HG03064 (cell line): Measurements from ENCODE around the gene PIP4K2A.

Experiments used
- ATAC-seq: cut with Tn5 transposase; IDR thresholded peaks from one replicate; pipeline ENCODE4 v1.9.1; 2021; ENCODE audit warnings: low read depth; ENCODE audit not compliant: unreplicated experiment

Gene PIP4K2A

DNA sequence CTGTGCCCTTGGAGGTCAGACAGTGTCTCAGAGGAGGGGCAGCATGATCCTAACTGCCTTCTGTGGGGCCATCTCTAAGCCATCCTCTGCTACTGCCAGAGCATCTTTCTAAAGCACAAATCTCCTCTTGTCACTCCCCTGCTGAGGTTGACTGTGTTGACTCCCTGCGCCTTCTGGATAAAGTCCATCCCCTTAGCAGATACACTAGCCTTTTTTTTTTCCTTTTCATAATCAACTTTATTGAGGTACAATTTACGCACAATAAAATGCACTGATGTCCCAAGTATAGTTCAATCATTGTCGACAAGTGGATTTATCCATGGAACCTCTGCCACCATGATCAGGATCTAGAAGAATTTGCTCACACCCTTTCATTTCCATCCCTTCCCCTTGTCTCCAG, 219.0 kb downstream of the PIP4K2A start:
- ATAC-seq = no peak

DNA sequence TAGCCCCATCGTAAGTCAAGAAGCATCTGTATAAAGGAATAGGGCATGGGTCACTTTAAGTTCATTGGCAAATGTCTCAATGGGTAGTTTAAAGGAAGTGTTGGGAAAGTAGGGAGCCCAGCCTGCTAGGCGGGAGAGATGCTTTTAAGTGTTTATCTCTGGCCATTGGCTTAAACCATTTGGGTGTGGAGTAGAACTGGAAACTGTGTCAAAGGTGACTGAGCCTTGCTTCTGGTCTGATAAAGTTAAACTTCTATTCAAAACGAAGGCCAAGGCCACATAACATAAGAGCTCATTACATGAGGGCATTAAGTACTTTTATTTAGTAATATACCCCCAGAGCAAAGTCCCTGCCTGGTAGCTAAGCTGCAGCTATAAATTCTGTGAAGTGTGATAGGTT, 220.4 kb downstream of the PIP4K2A start:
- ATAC-seq = no peak

DNA sequence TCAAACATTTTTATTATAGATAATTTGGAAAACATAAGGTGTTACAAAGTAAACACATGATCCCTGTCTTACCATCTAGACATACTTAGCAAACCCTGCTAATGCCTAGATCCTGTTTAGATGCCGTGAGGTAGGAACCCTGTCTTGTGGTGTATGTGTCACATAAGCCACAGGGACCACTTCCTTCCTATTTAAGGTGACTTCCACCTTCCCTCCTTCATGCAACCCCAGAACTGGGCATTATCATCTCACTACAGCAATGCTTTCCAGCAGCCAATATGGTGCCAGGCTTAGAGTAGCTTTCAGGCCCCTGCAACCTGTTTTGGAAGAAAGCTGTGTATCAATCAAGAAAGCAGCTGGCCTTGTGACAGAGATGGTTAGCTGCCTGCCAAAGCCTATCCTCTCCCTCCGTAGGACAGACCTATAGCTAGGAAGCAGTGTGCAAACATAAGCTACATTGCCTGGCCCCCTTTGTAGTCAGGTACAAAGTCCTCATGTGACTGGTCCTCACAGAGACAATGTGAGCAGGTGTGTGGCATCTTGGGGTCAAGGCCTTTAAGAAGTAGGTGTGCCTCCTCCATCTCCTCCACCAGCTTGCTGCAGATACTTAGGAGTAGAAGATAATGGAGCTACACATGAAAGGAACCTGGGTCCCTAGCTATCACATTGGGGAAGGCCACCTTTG, 222.3 kb downstream of the PIP4K2A start:
- ATAC-seq = no peak

DNA sequence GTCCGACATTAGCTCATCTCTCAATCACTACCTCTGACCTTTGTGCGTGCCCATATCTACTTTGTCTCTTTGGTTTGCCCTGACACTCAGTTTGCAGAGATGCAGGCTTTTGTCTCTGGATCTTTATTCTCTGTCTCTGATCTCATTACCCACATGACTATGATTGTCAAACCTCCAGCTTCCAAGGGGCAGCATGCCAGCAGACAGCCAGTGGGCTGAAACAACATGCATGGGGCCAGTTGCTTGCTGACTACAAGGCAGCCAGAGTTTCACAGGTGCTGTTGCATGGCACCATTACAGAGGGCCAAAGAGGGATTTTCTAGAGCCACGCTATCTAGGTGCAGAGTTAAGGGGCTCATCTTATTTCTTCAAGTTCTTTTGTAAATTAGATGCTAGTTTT, 222.9 kb downstream of the PIP4K2A start:
- no peak for ATAC-seq

DNA sequence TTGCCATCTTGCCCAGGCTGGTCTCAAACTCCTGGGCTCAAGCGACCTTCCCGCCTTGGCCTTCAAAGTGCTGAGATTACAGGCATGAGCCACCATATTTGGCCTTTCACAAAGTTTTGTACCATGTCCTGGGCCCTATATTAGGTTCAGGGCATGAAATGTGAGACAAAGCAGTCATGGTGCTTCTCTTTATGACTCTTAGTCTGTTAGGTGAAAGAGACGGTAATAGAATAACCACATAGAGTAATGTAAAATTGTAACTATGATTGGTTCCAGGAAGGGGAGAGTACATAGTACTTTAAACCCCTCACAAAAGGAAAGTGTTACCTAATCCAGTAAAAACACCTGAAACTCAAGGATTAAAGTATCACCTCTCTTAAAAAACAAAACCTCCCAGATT, 224.4 kb downstream of the PIP4K2A start:
- no peak for ATAC-seq

DNA sequence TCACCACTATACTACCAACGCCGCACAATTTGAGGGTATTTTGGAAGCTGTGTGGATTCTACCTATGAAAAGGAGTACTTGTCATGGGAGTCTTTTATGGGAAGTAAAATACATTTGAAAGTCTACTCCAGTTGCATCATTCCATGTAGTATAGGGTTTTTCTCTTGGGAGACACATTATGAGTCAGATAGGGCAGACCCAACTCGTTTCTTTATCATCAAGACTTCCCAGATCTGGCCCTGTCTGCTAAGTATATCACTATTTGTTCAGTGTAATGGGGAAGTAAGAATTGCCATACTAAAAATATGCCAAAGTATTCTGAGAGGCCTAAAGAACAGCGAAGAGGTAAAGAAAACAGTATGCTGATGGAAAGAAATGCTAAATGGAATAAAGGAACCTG, 224.9 kb downstream of the PIP4K2A start:
- ATAC-seq = no peak

DNA sequence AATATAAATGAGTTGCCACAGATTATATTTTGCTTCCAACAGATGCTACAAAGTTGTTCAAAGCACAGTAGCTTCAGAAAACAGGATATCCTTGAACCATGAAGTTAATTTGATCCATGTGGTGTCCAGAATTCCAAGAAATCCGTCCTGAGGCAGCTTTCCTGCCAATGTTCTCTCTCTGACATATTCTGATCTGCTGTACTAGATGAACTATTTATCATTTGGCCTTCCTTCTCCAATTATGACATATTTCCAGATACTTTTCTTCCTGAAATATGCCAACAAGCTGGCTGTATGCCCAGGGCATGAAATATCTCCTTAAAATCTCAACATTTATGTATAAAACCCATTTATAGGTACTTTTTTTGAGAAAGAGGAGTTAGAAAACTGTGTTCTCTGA, 227.9 kb downstream of the PIP4K2A start:
- no peak for ATAC-seq
